HG03103 (cell line): Measurements from ENCODE around the gene TREM2.
"Not testable (repeated sequence)": the region's sequence is repeated elsewhere in the genome, so short reads cannot be mapped to it uniquely, and the experiment has no call there.

Source experiments
- ATAC-seq: cut with Tn5 transposase; IDR thresholded peaks from one replicate; pipeline ENCODE4 v1.9.1; 2021; ENCODE audit warnings: low read depth; ENCODE audit not compliant: unreplicated experiment

Gene TREM2

GRCh38 chr6:41156001-41156400 lies 6.9 kb downstream of the TREM2 start:
- no peak for ATAC-seq

- no peak for ATAC-seq
Measured at GRCh38 chr6:41155132-41155805, 7.6 kb downstream of the TREM2 start.

- ATAC-seq, result no peak
Measured at GRCh38 chr6:41153992-41154625, 8.8 kb downstream of the TREM2 start, which contains the start of gene TREML1. TSS of gene TREML1 (minus strand) at chr6:41154347. CDS start at chr6:41154288, 59 bp downstream.

GRCh38 chr6:41153451-41153850 lies 9.5 kb downstream of the TREM2 start:
- ATAC-seq, result no peak

GRCh38 chr6:41150671-41151070 lies 12.2 kb downstream of the TREM2 start:
- no peak for ATAC-seq

GRCh38 chr6:41147917-41148316 lies 15.0 kb downstream of the TREM2 start:
- no peak for ATAC-seq

- no peak for ATAC-seq
Measured at GRCh38 chr6:41136911-41137310, 26.0 kb downstream of the TREM2 start.

- no peak for ATAC-seq
Measured at GRCh38 chr6:41135062-41135832, 27.7 kb downstream of the TREM2 start.

GRCh38 chr6:41132254-41132653 lies 30.7 kb downstream of the TREM2 start:
- ATAC-seq, result no peak

- no peak for ATAC-seq
Measured at GRCh38 chr6:41125282-41125681, 37.6 kb downstream of the TREM2 start.

- no peak for ATAC-seq
Measured at GRCh38 chr6:41122918-41123317, 40.0 kb downstream of the TREM2 start.

GRCh38 chr6:41122373-41122772 lies 40.5 kb downstream of the TREM2 start:
- ATAC-seq, result no peak

- ATAC-seq, result no peak
Measured at GRCh38 chr6:41120058-41120457, 42.9 kb downstream of the TREM2 start.

- ATAC-seq, result no peak
Measured at GRCh38 chr6:41119508-41119907, 43.4 kb downstream of the TREM2 start.

GRCh38 chr6:41115027-41115426 lies 47.9 kb downstream of the TREM2 start:
- not testable (repeated sequence) for ATAC-seq

GRCh38 chr6:41111017-41111416 lies 51.9 kb downstream of the TREM2 start:
- no peak for ATAC-seq
